NCI-H1436 treated with DMSO at 0.1 percent for 48 hours (cell line): Measurements from ENCODE around the gene SUPV3L1.
"Not testable (repeated sequence)": the region's sequence is repeated elsewhere in the genome, so short reads cannot be mapped to it uniquely, and the experiment has no call there.

Source experiments
- DNase-seq: peaks from one replicate; lab custom pipeline; 2025; lab: John Stamatoyannopoulos, UW

The SUPV3L1 gene

DNA sequence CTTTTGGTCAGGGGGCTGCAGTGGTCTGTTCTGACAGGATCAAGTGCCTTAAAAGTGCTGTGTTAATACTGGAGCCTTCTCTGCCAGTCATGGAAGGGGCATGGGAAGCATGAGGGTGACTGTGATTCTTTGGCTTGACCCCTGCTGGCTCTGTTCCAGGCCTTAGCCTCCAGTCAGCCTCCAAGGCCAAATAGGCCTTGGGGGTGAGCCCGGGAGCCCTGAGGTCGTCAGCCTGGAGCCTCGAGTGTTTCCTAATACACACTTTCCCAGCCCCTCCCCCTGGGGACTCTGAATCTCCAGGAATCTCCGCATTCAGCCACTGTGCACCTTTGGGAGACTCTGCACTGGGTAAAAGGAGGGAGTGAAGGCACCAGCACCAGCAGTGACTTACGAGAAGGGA, 50.1 kb downstream of the SUPV3L1 start:
- DNase-seq: no peak

- no peak for DNase-seq
Measured at GRCh38 chr10:69232252-69232651, 52.2 kb downstream of the SUPV3L1 start.

DNA sequence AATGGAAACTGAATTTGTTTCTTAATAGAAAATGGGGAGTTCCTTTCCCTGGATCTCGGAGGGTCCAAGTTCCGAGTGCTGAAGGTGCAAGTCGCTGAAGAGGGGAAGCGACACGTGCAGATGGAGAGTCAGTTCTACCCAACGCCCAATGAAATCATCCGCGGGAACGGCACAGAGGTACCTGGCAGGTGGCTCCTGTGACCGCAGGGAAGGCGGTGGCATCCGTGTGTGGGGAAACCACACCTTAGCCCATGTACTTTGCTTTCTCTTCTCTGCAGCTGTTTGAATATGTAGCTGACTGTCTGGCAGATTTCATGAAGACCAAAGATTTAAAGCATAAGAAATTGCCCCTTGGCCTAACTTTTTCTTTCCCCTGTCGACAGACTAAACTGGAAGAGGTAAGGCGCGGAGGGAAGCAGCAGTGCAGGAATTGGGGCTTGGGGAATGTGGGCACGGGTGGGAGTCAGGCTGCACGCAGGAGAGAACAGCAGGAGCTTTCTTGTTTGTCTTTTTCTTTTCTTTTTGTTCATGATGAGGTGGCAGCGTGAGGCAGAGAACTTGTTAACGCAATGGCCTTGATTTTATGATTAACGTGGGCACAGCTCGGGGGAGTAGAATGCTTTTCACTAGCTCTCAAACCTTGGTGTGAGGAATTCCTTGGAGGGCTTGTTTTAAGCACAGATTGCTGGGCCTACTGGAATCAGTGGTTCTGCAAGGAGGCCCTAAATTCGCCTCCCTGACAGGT, 52.9 kb downstream of the SUPV3L1 start:
- DNase-seq: no peak

DNA sequence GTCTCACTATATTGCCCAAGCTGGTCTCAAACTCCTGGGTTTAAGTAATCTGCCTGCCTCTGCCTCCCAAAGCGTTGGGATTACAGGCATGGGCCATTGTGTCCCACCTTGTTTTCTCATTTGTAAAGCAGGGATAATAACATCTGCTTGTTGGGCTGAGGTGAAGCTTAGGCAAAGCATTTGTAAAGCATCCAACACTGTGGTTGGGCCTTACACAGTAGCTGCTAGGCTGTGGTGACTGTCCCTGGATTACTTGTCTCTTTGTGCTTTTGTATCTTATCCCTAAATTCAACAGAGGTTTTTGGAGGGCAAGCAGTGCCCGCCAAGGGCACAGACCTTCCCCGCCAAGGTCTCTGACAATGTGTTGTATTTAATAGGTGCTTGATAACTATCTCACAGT, 54.4 kb downstream of the SUPV3L1 start:
- DNase-seq: no peak

DNA sequence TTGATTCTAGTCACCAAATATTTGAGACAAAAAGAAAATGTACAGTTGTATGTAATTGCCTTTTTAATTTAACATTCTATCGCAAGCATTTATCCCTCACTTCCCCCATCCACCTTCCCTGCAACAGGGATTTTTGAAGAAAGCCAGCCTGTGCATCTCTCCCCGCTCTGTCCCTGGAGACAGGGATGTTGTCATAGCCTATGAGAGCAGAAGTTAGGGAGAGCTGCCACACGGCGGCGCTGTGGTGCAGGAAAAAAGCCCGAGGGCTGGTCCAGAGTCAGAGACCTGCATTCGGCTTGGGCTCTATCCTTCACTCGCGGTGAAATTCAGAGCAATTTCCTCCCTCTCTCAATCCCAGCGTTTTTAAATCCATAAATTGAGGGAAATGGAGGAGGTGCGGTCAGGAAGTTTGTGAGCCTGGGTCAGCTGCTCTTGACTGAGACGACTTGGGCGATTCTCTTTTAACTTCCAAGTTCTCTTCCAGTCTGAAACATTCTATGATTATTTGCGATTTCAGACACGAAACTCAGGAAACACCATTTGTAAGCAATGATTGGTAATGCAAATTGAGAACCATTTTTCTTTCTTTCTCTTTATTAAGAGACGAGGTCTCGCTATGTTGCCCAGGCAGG, 57.6 kb downstream of the SUPV3L1 start:
- DNase-seq: peak; percentile 43

DNA sequence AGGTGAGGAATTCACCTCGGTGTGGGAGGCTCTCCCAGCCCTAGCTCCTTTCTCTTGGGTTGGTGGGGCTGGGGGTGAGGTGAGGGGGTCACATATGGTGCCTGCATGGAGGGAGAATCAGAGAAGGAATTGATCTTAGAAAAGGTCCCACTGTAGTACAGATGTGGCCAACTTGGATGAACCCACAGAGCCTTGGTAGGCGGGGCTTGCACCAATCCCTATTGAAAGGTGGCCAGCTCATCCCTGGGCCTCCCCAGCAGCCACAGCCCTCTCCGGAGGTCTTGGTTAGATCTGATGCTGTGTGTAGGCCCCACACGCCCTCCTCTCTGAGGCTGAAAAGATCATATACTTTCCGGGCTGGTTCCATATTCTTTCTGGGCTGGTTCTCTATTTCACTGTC, 59.1 kb downstream of the SUPV3L1 start:
- no peak for DNase-seq

DNA sequence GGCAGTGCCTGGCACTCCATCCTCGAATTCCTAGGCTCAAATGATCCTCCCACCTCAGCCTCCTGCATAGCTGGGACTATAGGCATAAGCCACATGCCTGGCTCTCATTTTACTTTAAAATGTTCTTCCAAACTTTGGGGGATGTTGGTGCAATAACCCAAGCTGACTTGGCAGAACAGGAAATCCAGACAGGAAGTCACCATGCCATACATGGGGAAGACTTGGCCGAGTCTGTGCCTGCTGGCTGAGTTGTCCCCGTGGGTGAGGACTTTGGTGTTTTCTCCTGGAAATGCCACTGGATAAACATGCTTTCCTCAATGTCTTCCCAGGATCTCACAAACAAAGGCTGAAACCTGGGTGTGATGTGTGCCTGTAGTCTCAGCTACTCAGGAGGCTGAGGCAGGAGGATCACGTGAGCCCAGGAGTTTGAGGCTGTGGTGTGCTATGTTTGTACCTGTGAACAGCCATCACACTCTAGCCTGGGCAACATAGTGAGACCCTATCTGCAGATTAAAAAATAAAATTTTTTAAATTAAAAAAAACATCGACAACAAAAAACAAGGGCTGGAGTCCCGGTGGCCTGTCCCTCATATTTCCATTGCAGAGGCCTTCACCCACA, 59.9 kb downstream of the SUPV3L1 start:
- no peak for DNase-seq

DNA sequence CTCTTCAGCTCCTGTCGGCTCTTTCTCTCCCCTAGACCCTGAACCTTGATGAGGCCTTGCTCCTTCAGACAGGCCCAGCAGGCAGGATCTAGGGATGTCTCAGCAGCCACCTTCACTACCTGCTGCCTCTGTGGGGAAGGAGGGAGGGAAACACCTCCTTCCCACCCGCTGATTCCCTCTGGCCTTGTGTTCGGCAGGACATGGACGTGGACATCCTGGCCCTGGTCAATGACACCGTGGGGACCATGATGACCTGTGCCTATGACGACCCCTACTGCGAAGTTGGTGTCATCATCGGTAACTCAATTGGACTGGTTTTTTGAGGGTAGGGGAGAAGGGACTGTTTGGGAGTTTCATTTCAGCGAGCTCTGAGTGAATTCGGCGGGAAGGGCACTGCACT, 60.4 kb downstream of the SUPV3L1 start:
- DNase-seq: no peak

DNA sequence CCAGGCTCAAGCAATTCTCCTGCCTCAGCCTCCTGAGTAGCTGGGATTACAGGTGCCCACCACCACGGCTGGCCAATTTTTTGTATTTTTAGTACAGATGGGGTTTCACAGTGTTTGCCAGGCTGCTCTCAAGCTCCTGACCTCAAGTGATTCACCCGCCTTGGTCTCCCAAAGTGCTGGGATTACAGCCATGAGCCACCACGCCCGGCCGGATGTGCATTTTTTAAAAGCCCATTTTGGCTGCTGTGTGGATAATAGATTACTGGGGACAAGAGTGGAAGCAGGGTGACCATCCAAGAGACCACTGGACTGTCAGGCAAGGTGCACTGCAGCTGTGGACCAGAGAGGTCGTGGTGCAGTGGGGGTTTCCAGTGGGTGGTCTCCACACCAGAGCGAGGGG, 61.5 kb downstream of the SUPV3L1 start:
- no peak for DNase-seq

DNA sequence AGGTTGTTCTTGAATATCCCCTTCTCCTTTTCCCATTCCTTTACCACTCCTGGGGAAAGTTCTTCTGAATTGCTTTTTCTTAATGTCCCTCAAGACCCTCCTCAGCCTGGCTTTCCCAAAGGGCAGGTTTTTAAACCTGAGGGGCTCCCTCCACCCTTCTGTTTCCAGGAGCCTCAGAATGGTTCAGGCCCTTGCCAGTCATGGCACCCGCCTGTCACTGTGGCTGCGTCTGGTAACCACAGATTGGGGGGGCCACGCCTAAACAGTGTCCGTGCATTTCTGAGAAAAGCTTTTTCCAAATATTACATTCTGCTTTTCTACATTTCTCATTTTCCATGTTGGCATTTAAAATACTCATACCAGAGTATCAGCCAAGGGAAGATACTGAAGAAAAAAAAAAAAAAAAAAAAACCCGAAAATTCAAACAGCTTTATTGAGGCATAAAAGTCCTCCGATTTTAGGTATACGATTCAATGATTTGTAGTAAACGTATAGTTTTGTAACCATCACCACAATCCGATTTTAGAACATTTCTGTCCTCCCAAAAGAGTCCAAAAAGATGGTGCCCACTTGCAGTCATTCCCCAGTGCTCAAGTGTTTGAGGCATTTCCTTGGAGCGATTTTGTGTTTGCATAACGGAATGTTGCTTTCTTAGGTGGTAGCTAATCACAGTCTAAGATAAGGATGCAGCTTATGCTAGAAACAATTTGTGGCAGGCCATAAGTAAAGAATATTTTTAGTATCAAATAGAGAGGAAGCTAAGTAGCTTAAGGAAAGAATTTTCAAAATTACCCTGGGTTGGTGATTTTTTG, 62.2 kb downstream of the SUPV3L1 start:
- DNase-seq: no peak

DNA sequence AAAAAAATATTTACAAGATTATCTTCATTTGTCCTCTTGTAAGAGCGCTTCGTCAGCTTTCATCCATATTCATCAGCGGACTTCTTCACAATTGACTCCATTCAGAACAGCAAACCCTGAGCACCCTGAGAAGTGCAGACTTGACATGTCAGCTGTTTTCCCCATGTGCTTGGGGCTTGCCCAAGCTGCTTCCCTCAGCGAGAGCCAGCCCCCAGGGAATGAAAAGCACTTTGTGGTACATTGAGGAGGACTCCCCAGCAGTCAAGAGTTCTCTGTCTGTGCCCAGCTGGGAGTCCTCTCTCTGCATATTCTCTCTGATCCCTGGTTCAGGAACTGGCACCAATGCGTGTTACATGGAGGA, 62.8 kb downstream of the SUPV3L1 start:
- DNase-seq: no peak

DNA sequence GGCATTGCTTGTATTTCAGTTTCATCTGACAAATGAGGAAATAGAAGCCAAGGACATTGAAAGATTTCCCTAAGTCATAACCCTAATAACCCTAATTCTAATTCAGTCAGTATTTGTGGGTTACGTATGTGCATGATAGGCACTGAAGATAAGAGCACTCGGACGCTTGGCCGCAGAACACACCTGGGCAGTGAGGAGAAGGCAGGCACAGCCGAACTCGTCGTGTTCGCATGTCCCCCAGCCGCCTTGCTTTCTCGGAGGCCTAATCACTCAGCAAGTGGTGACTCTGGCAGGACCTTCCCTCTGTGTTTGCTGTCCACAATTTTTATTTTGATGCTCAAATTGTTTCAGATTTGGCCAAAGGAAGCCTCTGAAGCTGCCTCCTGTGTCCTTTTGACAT, 63.8 kb downstream of the SUPV3L1 start:
- no peak for DNase-seq

DNA sequence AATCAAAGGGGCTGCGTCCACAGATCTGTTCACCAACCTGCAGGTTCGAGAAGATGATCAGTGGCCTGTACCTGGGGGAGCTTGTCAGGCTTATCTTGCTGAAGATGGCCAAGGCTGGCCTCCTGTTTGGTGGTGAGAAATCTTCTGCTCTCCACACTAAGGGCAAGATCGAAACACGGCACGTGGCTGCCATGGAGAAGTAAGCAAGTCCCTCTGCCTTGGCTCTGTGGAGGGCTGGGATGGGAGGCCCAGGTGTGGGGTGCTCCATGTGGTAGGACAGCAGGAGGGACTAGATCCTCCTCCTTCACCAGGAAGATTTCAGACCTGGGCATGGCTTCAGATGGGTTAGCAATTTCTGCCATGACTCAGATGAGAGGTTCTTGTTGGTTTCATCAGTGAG, 66.0 kb downstream of the SUPV3L1 start:
- no peak for DNase-seq

- DNase-seq: no peak
Measured at GRCh38 chr10:69246581-69247312, 66.7 kb downstream of the SUPV3L1 start.

GRCh38 chr10:69247313-69247710, 67.3 kb downstream of the SUPV3L1 start:
- no peak for DNase-seq

DNA sequence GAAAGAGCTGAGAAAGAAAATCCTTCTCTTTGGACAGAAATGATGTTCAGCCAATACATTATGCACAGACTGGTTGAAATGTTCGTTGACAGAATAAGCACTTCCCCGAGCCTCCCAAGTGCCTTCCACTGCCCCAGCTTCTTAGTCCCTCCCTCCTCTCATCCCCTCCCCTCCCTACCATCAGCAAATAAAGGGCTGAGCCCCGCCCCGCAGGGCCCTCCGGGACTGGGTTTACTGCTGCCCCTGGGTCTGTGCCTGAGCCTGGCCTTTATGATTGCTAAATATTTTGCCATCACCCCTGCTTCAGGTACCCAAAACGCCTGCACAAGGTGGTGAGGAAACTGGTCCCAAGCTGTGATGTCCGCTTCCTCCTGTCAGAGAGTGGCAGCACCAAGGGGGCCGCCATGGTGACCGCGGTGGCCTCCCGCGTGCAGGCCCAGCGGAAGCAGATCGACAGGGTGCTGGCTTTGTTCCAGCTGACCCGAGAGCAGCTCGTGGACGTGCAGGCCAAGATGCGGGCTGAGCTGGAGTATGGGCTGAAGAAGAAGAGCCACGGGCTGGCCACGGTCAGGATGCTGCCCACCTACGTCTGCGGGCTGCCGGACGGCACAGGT, 68.2 kb downstream of the SUPV3L1 start:
- DNase-seq: no peak

DNA sequence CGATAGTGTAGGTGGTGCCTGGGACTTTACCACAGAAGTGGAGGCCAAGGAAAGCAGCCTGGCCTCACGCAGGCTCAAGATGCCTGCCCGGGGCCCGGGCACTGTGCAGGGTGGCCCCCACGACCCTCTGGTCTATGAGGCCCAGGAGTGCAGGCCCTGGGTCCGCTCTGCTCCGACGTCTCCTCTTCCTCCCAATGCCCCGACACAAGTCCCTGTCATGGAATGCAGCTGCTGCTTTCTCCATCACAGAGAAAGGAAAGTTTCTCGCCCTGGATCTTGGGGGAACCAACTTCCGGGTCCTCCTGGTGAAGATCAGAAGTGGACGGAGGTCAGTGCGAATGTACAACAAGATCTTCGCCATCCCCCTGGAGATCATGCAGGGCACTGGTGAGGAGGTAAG, 70.0 kb downstream of the SUPV3L1 start:
- no peak for DNase-seq

GRCh38 chr10:69251417-69251816, 71.4 kb downstream of the SUPV3L1 start:
- DNase-seq: not testable (repeated sequence)

DNA sequence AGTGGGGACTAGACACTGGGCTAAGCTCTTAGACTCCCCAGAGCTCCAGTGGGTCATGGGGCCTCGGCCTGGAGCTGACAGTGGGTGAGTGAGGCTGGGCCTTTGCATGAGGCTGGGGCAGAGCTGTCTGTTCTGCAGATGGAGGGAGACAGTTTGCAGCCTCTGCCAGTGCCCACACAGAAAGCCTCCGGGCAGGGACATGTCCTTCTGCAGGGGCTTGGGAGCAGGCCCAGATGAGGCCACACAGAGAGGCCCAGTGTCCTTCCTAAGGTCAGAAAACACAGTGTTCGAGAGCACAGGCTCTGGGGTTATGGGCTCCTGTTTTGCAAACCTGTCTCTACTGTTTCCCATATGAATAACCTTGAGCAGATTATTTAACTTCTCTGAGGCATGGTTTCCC, 73.1 kb downstream of the SUPV3L1 start:
- DNase-seq: no peak

- no peak for DNase-seq
Measured at GRCh38 chr10:69254877-69255276, 74.8 kb downstream of the SUPV3L1 start.
